ENCODE results near the gene EHBP1. TPM values are rescaled to one million over a fixed set of nuclear protein-coding genes. Genes with fewer than 3 reads are reported as not detected.

EHBP1 gene
- total and polyA plus RNA-seq, 2 donors (not counting 3 experiments of a cell fraction or from before 2014, with no cell fraction given), result 8.4 to 34.8 TPM

DNA sequence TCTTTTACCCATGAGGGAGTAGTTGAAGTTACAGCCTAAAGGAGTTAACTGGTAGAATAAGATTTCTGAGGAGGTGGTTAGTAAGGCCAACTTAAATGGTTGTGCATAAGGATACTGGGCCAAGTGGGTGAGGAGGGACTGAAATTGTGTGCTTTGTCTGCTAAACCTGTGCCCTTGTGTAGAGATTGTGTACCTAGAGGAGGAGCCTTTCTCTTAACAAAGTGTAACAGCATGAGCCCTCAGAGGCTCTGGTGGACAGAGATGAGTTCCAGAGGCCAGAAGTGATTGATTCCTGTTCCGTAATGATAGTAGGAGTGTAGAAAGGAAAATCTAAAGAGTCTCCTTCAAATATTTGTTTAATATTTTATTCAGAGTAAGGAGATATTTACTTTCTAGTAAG, 388.0 kb downstream of the EHBP1 start:
- H3K79me2 ChIP-seq (ENCODE audit: control insufficient read depth, insufficient read depth, low read length), result no peaks in the 10 kb centered on the region
- dilution Hi-C loops (cut with MboI; ENCODE audit: extremely low pct_ligation_motif_present, low sequenced_read_pairs), result no loop called here
- no peak overlapping the region for H3K4me2 ChIP-seq (ENCODE audit: insufficient read depth, low read length)
- H3K4me3 ChIP-seq (replicated peaks in 1 of 3; ENCODE audit: insufficient read depth in 1 of 3, low read depth in 1 of 3, low read length in 3 of 3), result no peak overlapping the region
- H3K9me1 ChIP-seq (replicated peaks; ENCODE audit: control insufficient read depth, extremely low read depth, insufficient read depth, low read length), result no peaks in the 10 kb centered on the region
- no peaks in the 10 kb centered on the region for H3K36me3 ChIP-seq (ENCODE audit: control insufficient read depth in 2 of 2, extremely low read depth in 1 of 2, insufficient read depth in 2 of 2, low read length in 2 of 2)
- FAIRE-seq (no peak), DNase-seq (ENCODE audit: low read depth, low spot score) (no peak)
- no peak overlapping the region for H3K27ac ChIP-seq (ENCODE audit: insufficient read depth, low read depth, low read length)
- TF ChIP-seq FOS (IDR thresholded peaks at IDR 0.05; ENCODE audit: borderline replicate concordance, insufficient read depth, low read length) (no peak), MYC (IDR thresholded peaks at IDR 0.05; ENCODE audit: low read depth, low read length) (no peak), POLR2A (IDR thresholded peaks at IDR 0.05; ENCODE audit: low read depth, low read length) (no peak), POLR2AphosphoS5 (IDR thresholded peaks at IDR 0.05; ENCODE audit: insufficient read depth, low read depth, low read length) (no peak), JUN (IDR thresholded peaks at IDR 0.05; ENCODE audit: borderline replicate concordance, insufficient read depth, insufficient read length, low read depth) (no peak), GATA2 (IDR thresholded peaks at IDR 0.05; ENCODE audit: insufficient read depth, insufficient read length, low read depth, low read length) (no peak), EZH2 (IDR thresholded peaks at IDR 0.05; ENCODE audit: borderline replicate concordance, low read depth, low read length, severe bottlenecking) (no peak)
- TF ChIP-seq, protein P1, sequence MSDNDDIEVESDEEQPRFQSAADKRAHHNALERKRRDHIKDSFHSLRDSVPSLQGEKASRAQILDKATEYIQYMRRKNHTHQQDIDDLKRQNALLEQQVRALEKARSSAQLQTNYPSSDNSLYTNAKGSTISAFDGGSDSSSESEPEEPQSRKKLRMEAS (IDR thresholded peaks at IDR 0.05; ENCODE audit: insufficient read depth, insufficient read length), result no peak
- TF ChIP-seq, protein P2, sequence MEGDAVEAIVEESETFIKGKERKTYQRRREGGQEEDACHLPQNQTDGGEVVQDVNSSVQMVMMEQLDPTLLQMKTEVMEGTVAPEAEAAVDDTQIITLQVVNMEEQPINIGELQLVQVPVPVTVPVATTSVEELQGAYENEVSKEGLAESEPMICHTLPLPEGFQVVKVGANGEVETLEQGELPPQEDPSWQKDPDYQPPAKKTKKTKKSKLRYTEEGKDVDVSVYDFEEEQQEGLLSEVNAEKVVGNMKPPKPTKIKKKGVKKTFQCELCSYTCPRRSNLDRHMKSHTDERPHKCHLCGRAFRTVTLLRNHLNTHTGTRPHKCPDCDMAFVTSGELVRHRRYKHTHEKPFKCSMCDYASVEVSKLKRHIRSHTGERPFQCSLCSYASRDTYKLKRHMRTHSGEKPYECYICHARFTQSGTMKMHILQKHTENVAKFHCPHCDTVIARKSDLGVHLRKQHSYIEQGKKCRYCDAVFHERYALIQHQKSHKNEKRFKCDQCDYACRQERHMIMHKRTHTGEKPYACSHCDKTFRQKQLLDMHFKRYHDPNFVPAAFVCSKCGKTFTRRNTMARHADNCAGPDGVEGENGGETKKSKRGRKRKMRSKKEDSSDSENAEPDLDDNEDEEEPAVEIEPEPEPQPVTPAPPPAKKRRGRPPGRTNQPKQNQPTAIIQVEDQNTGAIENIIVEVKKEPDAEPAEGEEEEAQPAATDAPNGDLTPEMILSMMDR (IDR thresholded peaks at IDR 0.05; ENCODE audit: extremely low read depth in 1 of 2, insufficient read depth in 1 of 2, low read depth in 1 of 2, low read length in 2 of 2), result no peak
- CTCF ChIA-PET, result interaction anchor here (1.3 kb wide), 1 partner anchor 177 kb away, joined by 3 read pairs; no protein-coding TSS in a partner anchor
- H3K4me1 ChIP-seq (ENCODE audit: control insufficient read depth, extremely low read depth, insufficient read depth, low read length), result no peaks in the 10 kb centered on the region
- H2AFZ ChIP-seq (ENCODE audit: low read depth, low read length), result no peak overlapping the region
- POLR2A ChIA-PET, result no interaction called here
- H3K9me3 ChIP-seq (replicated peaks; ENCODE audit: control insufficient read depth, insufficient read depth, low read length), result no peaks in the 10 kb centered on the region
- peaks cover 0 to 7% of the 10 kb centered on the region in 2 experiments for H3K27me3 ChIP-seq (ENCODE audit: control insufficient read depth in 2 of 2, insufficient read depth in 2 of 2, low read length in 2 of 2)
- H4K20me1 ChIP-seq (replicated peaks; ENCODE audit: control insufficient read depth, extremely low read depth, insufficient read depth, low read length), result no peaks in the 10 kb centered on the region
- intact Hi-C loops (cut with micrococcal nuclease), result no loop called here
- BruUV-seq (replicated peaks), result no TSS peak
- no peak overlapping the region for H3K9ac ChIP-seq (replicated peaks; ENCODE audit: extremely low read depth, insufficient read depth, low read length)

Small RNA genes within 50 kb of the gene (small RNA-seq; reads per million reads assigned to genes)
- not detected for gene RF00019 (ENCODE audit: insufficient read depth, insufficient read length, low read depth, low replicate concordance)

Other genes with a start within 250 kb of the EHBP1 start
- gene TMEM17, start 199.5 kb upstream of the EHBP1 start, total RNA-seq, result 0.91 and 1.2 TPM in 2 replicates
- gene TMEM17, start 199.5 kb upstream of the EHBP1 start, polyA plus RNA-seq, result 1.3 and 2.0 TPM in 2 replicates